ENCODE measurements around the gene NIT1.

DNA sequence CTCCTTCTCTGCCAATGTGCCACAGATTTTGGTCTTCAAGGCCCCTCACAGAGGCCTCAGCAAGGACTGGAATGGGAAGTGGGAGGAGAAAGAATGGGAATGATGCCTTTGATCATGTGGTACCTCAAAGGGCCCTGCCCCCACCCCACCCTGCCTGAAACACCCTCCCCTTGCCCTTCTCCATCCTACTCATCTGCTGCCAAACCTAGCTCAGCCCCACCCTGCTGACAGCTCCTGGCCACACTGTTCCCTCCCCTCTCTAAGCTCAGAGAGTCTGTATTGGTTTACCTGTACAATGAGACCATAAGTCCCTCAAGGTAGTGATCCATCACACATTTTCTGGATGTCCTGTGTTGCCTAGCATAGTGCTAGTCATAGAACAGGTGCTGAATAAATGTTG is 41.5 kb upstream of the NIT1 start:
- no peak for TF ChIP-seq CTCF (IDR thresholded peaks at IDR 0.05; ENCODE audit: extremely low read depth in 1 of 2, insufficient read depth in 1 of 2, low read depth in 1 of 2, low read length in 2 of 2)
- no peak for TF ChIP-seq EZH2 (IDR thresholded peaks at IDR 0.05; ENCODE audit: borderline replicate concordance, low read depth, low read length, severe bottlenecking)
- TF ChIP-seq POLR2A (IDR thresholded peaks at IDR 0.05; ENCODE audit: low read depth, low read length) = no peak

Data from endothelial cell of umbilical vein (primary cell).